ENCODE data around the gene GDNF. TPM values are rescaled to one million over a fixed set of nuclear protein-coding genes. Genes with fewer than 3 reads are reported as not detected.

Gene GDNF
- total and polyA plus RNA-seq, 9 donors = 0.23 to 6.3 (median 3.6) TPM

GRCh38 chr5:37836592-37837413 is 3.0 kb downstream of the GDNF start:
- Histone ChIP-seq H3K27me3 (no peaks in the 10 kb centered on the region), H3K27ac (peak overlapping the region in 1 of 2 donors; percentile 17), H3K36me3 (no peaks in the 10 kb centered on the region), H3K9me3 (no peaks in the 10 kb centered on the region), H3K4me1 (ENCODE audit: insufficient read depth) (peaks cover 1% of the 10 kb centered on the region), H3K4me3 (peak overlapping the region; percentile 39)
- intact Hi-C loops (cut with DNase I) = loop anchor here (2.0 to 5.0 kb wide), 2 partner anchors 355 to 358 kb away; no protein-coding TSS in a partner anchor
- TF ChIP-seq CTCF (IDR thresholded peaks at IDR 0.05) (no peak), POLR2A (IDR thresholded peaks at IDR 0.05) (no peak), EP300 (IDR thresholded peaks at IDR 0.05) (no peak)
- peak; percentile 21 to 49 (median 39) for DNase-seq
- 1 to 2% (median 2%) methylated on average over 65 of the region's 65 CpGs for WGBS, 3 donors

- intact Hi-C loops (cut with DNase I) = loop anchor here (2.0 to 5.0 kb wide), 2 partner anchors 356 to 359 kb away; no protein-coding TSS in a partner anchor
- 21 to 28% (median 28%) methylated on average over 16 of the region's 16 CpGs for WGBS, 3 donors
- no peak for TF ChIP-seq EP300 (IDR thresholded peaks at IDR 0.05)
- TF ChIP-seq CTCF (IDR thresholded peaks at IDR 0.05) = no peak
- TF ChIP-seq POLR2A (IDR thresholded peaks at IDR 0.05) = no peak
- Histone ChIP-seq H3K36me3 (no peaks in the 10 kb centered on the region), H3K4me3 (peak overlapping the region; percentile 39), H3K4me1 (ENCODE audit: insufficient read depth) (peaks cover 1% of the 10 kb centered on the region), H3K27me3 (no peaks in the 10 kb centered on the region), H3K9me3 (no peaks in the 10 kb centered on the region), H3K27ac (no peak overlapping the region)
- DNase-seq = peak in 1 of 5 donors; percentile 33
Observed at GRCh38 chr5:37836235-37836591, 3.6 kb downstream of the GDNF start.

- Histone ChIP-seq H3K4me3 (no peak overlapping the region), H3K36me3 (no peaks in the 10 kb centered on the region), H3K27me3 (no peaks in the 10 kb centered on the region), H3K9me3 (no peaks in the 10 kb centered on the region), H3K4me1 (ENCODE audit: insufficient read depth) (peaks cover 1% of the 10 kb centered on the region), H3K27ac (no peak overlapping the region)
- TF ChIP-seq CTCF (IDR thresholded peaks at IDR 0.05) = no peak
- TF ChIP-seq POLR2A (IDR thresholded peaks at IDR 0.05) = no peak
- TF ChIP-seq EP300 (IDR thresholded peaks at IDR 0.05) = no peak
- intact Hi-C loops (cut with DNase I) = loop anchor here in 3 of 4 donors (5.0 kb wide), 1 partner anchor 357 kb away; no protein-coding TSS in a partner anchor
- WGBS, 3 donors = 87 to 91% (median 90%) methylated on average over 19 of the region's 19 CpGs
- no peak for DNase-seq
Observed at GRCh38 chr5:37835380-37835973, 4.4 kb downstream of the GDNF start.

- Histone ChIP-seq H3K4me1 (ENCODE audit: insufficient read depth) (peaks cover 1% of the 10 kb centered on the region), H3K27me3 (no peaks in the 10 kb centered on the region), H3K4me3 (peak overlapping the region; percentile 13), H3K9me3 (no peaks in the 10 kb centered on the region), H3K27ac (no peak overlapping the region), H3K36me3 (no peaks in the 10 kb centered on the region)
- TF ChIP-seq POLR2A (IDR thresholded peaks at IDR 0.05) (no peak), CTCF (IDR thresholded peaks at IDR 0.05) (no peak), EP300 (IDR thresholded peaks at IDR 0.05) (no peak)
- intact Hi-C loops (cut with DNase I) = loop anchor here in 3 of 4 donors (5.0 kb wide), 1 partner anchor 358 kb away; no protein-coding TSS in a partner anchor
- DNase-seq = peak in 3 of 5 donors; percentile 11 to 37 (median 28)
- 26 to 38% (median 27%) methylated on average over 47 to 64 of the region's 64 CpGs for WGBS, 3 donors
Observed at GRCh38 chr5:37834542-37835379, 5.1 kb downstream of the GDNF start.

All from ovary (tissue), 9 donors.